Activated T-cell treated with anti-CD3 and anti-CD28 coated beads, Interleukin-2, amount 50 U/mL, for 1 hour (primary cell): ENCODE data around the gene TOMM70.
"Not testable (repeated sequence)": the region's sequence is repeated elsewhere in the genome, so short reads cannot be mapped to it uniquely, and the experiment has no call there.

ENCODE experiments used
- DNase-seq: peaks from one replicate; pipeline ENCODE4 v3.0.0-alpha.2; 2020

The TOMM70 gene

DNA sequence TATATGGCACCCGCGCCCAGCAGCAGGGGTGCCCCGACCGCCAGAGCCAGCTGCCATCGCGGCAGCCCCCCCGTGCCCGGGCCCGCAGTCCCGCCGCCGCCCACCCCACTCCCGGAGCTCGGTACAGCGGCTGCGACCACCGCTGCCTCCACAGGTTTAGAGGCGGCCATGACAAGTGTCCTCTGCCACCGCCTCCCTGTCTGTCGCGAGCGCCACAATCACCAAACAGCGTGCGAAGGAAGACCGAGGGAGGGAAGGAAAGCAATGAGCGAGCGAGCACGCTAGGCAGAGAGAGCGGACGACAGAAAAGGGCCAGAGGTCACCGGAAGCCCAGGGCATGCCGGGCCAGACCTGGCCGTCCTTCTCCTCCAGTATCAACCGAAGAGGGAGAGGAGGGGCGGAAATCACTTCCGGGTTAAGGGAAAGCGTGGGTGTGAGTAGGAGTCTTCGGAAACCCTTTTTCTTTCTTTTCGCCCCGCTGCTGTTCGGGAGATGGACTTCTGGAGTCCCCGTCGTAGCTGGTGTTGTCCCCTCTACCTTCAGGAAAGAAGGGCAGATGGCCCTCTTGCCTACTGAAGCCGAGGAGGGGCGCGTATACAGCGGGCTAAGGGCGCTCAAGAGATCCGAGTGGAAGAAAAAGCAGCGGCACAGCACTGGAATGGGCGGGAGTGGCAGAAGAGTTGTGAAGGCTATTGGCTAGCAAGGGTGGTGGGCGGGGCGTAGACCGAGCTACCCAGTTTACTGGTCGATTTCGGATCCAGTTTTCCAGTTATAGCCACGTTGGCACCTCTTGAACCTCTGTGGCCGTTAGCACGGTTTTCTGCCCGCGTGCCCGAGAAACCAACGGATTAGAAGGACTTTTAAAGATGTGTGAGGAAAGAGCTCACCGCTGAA, at the start of gene TOMM70, which contains the start of gene LNP1:
Gene TOMM70, minus strand, starts transcription at position 310 of the 894 bp plus-strand sequence. Its CDS starts 140 bp downstream, at position 170.
Gene LNP1, plus strand, starts transcription at position 760 of the 894 bp plus-strand sequence. CDS start 28,191 bp downstream, outside the sequence.
- DNase-seq: peak; percentile 93

DNA sequence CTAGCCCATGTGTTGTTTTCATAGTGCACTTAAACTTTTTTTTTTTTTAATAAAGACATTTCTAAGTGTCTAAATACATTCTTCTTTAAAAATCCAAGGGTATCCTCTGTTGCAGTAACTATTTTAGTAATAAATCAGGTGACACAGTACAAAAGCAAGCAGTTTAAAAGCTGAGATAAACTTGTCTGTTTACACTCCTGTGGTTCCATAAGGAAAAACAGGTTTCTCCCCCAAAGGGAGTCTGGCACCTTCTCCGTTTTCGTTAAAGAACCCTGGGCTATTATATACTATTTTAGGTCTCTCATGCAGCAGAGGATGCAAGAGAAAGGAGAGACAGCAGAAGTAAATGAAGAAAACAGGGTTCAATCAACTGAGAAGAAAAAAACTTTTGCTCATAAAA, 48.3 kb upstream of the TOMM70 start:
- no peak for DNase-seq

DNA sequence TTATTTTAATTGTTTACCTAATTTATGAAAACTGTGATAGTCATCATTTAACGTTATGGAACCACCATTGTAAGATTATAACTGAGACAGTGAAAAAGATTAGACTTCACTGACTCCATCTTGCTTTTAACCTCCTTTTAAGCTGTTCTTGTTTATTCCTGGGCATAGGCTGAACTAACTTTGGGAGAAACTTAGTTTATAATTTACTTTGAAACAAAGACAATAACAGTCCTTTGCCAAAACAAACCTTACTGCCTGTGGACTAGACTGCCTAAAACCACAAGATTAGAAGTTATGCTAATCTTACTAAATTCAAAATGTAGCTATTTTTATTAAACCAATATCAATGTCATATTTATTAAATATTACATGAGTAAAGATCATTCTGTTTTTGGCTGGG, 47.2 kb upstream of the TOMM70 start:
- DNase-seq: no peak

DNA sequence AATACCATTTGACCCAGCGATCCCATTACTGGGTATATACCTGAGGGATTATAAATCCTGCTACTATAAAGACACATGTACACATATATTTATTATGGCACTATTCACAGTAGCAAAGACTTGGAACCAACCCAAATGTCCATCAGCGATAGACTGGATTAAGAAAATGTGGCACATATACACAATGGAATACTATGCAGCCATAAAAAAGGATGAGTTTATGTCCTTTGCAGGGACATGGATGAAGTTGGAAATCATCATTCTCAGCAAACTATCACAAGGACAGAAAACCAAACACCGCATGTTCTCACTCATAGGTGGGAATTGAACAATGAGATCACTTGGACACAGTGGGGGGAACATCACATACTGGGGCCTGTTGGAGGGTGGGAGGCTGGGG, 46.2 kb upstream of the TOMM70 start:
- DNase-seq: not testable (repeated sequence)

DNA sequence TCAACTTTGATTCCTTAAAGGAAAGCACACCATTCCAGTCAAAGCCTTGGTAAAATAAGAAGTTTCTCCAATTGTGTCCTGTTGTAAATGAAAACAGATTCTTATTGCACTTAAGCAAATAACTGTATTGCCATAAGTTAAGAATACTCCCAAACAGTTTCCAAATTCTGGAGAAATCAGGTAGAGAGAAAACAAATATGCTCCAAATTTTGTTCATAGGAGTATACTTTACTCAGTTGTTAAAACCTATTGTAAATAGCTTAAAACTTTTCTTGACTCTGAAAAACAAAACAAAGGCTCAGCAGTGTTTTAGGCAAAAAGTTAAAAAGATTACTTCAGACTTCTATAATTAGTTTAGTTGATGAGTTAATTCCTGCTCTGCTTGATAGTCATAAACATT, 42.8 kb upstream of the TOMM70 start:
- no peak for DNase-seq

DNA sequence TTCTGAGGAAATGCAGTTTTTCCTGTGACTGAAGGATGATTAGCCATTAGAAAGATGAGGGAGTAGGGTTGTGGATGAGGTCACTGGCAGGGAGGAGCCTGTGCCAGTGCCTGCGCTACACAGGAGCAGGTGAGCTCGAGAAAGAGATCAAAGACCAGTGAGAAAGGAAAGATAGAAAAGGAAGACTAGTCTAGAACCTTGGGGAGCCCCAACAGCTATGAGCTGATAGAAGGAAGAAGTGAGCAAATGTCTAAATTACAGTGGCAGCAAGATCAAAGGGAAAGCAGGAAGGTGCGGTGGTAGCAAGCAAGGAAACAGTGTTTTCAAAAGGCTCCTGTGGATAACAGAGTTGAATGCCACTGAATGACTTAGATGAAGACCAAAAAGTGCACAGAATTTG, 40.0 kb upstream of the TOMM70 start:
- no peak for DNase-seq

DNA sequence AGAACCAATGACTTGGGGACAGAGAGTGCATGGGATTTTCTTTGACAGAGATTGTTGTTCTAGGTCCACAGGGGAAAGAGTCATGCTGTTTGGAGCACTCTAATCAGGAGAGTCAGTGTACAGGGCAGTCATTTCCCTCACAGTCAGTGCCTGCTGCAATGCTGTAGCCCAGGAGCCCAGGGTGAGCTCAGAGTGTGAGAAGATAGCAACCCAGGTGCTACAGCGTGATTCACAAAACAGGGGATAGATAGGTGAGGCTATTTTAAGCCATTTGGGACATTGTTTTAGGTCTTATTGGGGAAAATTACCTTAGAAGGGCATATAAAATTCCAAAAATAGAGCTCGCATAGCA, 37.7 kb upstream of the TOMM70 start:
- DNase-seq: no peak

DNA sequence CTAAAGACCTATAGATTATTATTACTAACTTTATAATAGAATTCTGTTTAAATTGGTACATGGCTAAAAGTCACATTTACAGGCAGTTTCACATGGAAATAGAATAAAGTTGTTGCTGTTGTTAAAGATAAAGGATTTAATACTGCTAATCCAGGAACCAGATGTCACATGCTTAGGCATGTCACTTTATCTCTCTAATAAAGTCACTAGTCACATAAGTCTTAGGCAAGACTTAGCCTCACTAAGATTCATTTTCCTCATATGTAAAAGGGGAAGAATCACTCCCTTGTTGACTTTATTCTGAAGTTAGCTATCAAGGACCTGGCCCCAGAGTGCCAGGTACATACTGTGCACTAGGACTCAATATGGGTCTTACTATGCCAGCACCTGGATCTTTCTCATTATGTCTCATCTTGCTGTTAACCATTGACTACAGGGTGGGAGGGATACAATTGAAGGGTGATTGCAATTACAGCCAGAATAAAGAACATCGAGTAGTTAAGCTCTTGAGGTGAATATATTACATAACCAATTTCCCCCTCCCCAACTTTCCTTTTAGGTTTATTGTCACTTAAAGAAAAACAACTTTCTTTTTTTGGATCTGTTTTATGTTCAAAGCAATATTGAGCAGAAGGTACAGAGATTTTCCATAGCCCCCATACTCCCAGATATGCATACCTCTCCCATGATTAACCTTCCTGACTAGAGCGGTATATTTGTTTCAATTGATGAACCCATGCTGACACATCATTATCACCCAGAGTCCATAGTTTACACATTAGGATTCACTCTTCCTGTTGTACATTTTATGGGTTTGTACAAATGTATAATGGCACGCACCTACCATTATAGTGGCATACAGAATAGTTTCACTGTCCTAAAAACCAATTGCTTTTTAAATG, 37.1 kb upstream of the TOMM70 start:
- no peak for DNase-seq

DNA sequence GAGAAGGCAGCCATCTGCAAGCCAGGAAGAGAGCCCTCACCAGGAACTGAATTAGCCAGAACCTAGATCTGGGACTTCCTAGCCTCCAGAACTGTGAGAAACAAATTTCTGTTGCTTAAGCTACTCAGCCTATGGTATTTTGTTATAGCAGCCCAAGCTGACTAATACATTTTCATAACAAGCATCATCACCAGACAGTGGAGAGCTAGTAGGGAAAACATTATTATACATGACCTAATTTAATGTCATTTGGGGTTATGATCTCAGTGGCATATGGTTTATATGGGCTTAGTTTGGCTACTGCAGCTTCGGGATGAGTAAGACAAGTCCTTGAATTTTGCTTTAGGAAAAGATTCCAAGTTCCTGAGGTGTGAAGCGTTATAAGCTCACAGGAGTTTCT, 36.1 kb upstream of the TOMM70 start:
- DNase-seq: no peak

DNA sequence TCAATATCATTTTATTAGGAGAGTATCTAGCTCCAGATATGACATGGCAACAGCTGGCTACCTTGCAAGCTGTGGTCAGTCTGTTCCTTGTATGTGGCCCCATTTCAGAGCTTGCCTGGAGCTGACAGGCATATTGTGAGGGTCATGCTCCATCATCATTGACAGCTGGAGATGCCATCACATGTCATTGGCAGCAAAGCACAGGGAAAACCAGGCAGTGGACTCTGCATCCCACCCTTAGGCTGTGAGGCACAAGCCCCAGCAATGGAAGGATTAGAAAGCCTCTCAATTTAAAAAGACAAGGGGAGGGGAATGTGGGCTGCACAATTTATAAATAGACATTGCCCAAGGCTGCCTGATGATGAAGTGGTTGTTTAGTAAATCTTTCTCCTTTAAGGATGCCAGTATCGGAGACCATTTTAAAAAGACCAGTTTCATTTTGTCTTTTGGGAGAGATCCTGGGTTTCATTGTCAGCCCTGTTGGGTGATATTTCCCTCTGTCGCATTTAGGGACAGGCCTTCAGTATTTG, 28.4 kb upstream of the TOMM70 start:
- no peak for DNase-seq

DNA sequence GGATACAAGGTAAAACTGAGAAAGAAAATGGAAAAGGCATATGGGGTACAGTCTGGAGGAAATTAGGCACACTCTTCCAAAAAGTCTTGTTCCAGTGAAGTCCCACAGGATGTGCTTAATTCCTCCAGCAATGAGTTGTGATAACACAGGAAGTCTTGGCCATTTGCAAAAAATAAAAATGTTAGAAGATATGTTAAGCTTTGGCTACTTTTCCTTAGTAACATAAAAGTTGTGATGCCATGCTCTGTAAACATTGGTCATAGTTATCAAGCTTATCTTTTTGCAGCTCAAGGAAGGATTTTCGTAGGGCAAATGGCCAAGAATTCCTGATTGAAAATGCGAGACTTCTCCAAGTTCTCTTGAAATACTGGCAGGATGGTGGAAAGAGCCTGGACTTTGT, 26.8 kb upstream of the TOMM70 start:
- DNase-seq: no peak

DNA sequence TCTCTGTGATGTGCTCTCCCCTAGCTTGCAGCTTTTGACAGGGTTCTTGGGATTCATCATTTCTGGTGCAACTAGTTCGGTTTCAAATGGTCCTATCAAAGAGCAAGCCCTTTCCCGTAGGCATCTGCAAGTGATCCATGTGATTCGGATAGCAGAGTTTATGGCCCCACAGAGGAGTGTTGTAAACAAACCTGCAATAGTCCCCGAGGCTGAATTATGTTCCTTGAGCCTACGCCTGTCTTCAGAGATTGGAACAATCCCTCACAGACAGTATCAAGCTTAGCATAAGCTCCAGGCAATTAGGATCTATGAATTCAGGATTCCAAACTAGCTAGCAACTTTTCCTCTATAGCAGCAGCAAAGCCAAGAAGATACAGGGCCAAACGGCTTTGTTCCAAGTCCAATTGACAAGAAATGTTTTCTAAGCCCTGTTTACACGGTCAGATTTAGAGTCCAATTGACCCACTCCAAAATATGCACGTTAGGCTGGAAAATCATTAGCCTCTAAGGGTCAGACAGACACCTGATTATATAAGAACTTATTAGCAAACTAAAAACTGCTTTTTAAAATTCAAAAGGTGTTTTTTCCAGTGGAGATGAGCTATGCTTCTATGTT, 25.3 kb upstream of the TOMM70 start:
- DNase-seq: no peak

DNA sequence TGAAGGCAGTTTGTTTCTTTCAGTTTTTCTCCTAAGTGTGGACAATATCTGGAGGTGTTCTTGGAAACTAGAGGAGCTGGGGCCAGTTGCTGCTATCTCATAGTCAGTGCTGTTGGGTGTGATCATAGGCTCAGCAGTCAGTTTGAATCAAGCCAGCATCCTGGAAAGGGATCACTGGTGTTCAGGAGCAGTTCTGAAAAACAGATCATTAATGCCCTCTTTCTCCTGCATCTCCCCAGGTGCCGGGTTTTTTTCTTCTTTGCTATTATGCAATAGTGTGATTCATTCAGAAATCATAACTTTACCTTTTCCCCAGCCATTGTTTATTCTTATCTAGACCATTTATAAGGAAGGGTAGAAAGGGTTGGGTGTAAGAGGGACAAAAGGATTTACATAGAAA, 24.4 kb upstream of the TOMM70 start:
- DNase-seq: no peak

DNA sequence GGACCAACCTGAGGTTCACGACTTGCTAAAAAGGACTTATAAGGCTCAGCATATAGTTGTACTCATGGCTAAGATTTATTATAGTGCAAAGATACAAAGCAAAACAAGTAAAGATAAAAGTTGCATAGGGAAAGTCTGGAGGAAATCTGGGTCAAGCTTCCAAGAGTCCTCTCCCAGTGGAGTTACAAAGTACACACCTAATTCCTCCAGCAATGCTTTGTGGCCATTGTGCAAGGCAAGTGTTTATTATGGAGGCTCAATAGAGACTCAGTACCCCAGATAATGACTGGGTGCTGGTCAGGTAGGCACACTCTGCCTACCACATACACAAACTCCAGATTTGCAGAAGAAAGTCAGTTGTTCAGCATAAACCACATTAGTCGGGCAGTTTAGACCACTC, 23.4 kb upstream of the TOMM70 start:
- DNase-seq: no peak

DNA sequence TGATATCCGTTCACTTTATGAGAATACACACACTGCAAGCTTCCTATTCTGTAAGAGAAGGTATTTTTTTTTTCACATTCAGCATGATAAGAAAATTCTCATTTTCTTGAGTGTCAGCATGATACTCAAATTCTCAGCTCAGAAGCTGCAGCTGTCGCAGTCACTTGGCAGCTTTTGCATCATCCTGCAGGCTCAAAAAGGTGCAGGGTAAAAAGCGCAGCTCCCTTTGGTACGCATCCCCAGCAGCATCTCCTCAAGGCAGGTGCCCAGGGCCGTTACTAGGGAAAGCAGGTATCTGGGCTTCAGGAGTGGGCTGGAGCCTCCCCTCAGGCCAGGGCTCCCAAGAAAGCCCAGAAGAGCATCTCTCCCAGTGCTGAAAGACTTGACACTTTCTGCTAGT, 22.7 kb upstream of the TOMM70 start:
- DNase-seq: no peak

DNA sequence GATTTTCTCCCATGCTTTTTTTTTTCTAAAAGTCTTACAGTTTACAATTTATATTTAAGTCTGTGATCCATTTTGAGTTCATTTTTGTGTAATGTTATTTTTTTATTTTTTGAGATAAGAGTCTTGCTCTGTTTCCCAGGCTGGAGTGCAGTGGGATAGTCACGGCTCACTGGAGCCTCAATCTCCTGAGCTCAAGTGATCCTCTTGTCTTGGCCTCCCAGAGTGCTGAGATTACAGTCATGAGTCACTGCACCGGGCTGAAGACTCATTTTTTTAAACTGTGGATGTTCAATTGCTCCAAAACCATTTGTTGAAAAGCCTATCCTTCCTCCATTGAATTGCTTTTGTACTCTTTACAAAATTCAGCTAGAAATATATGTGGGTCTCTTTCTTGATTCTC, 20.0 kb upstream of the TOMM70 start:
- no peak for DNase-seq

DNA sequence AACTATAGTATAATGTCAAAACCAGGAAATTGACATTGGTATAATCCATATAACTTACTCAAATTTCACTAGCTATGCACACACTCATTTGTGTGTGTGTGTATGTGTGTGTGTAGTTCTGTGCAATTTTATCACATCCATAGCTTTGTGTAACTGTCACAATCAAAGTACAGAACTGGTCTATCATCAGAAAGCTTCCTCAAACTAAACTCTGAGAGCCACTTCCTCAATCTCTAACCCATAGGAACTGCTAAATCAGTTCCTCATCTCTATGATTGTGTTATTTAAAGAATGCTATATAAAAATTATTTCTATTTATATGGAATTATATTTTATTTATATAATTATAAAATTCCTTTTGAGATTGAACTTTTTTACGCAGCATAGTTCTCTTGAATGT, 18.5 kb upstream of the TOMM70 start:
- DNase-seq: no peak

DNA sequence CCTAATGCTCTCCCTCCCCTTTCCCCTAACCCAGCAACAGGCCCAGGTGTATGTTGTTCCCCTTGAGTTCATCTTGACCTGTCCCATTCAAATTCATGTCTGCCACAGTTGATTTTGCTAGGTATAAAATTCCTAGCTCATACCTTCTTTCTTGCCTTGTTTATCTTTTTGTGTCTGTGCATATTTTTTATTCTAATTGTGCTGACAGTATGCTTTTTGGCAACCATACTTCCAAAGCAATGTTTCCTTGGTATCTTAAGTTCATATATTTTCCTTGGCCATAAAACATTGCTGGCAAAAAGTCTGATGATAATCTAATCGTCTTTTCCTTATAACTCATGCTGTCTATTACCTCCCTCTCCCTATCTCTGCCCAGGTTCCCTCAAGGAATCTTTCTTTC, 16.0 kb upstream of the TOMM70 start:
- no peak for DNase-seq

DNA sequence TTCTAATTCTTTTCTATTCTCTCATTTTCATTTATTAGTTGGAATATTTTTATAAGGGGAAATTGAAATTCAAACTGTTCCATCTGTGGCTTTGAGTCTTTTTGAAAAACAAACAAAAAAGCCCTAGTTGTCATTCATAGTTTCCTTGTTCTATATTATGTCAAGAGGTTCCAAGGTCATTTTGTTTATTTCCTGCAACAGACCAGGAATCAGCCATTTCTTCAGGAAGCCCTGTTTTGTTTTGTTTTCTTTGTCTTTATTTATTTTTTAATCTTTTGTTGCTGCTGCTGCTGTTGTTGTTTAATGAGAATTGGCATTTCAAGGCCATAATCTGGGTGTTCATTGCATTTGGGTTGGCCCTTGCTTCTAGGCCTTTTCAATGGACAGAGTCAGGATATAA, 15.3 kb upstream of the TOMM70 start:
- no peak for DNase-seq

DNA sequence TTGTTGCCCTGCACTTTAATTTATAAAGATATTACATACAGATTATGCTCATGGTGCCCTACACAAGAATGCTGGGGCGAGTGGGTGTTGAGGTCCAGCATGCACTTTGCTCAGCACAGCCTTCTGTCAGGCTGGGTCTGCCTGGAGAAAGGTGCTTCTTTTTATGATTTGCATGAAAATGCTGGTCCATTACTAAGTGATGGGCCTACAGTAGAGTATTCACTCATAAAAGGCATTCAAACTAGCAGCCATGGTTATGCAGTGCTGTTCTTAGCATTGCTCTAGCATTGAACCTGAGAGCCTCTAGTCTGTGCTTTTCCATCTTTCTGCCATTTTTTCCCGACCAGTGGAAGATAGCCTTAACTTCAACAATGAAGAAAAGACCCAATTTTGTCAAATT, 12.7 kb upstream of the TOMM70 start:
- DNase-seq: no peak

DNA sequence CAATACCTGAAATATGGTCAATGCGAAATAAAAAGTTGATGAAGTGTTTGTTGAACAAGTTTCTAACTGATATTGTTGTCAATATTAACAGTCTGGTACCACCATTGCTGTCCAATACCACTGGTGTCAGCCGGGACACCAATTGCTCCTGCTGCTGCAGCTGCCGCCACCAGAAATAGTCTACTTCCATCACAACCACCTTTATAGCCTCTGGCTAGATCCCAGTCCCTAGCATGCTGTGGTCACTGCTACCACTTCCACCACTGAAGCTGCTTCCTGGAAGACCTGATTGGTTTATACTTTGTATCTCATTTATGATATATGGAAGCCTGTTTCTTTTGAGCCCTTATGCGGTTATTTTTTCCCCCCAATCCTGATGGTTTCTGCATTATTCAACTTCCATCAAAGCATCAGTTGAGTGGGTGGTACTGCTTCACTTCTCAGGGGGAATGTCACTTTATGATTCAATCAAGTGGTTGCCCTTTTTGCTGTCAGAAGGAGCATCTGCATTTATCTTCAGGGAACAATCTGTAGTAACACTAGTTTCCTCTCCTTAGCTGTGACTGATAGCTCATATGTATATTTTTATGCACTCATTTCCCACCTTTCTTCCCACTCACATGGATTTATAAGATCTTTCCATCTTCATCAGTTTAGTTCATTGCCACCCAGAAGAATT, 12.2 kb upstream of the TOMM70 start:
- no peak for DNase-seq
